Fibroblast of mammary gland (primary cell): ENCODE results near the gene CTXND2.
"Not testable (repeated sequence)": the region's sequence is repeated elsewhere in the genome, so short reads cannot be mapped to it uniquely, and the experiment has no call there.

Source experiments
- DNase-seq: peaks from one replicate; pipeline ENCODE4 v3.0.0-alpha.2; 2010; ENCODE audit warnings: low read depth
- H3K4me3 ChIP-seq: 2 replicates; pipeline ENCODE4 v1.5.1; 2011; ENCODE audit warnings: low read depth, mild to moderate bottlenecking, low read length, moderate library complexity; ENCODE audit not compliant: control insufficient read depth
- TF ChIP-seq, protein P1 (sequence below): conservative IDR thresholded peaks from 2 replicates; pipeline ENCODE4 v1.5.1; 2011; ENCODE audit warnings: low read depth, low read length, inconsistent platforms; ENCODE audit not compliant: control insufficient read depth, insufficient read depth

The CTXND2 gene

DNA sequence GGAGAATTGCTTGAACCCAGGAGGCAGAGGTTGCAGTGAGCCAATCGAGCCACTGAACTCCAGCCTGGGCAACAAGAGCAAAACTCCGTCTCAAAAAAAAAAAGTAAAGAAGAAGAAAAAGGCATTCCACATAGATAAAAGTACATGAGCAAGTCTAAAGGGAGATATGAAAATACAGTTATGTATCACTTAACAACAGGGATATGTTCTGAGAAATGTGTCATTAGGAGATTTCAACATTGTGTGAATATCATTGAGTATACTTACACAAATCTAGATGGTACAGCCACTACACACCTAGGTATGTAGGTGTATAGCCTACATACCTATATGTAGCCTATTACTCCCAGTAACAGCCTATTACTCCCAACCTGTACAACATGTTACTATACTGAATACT, 23.2 kb upstream of the CTXND2 start:
- DNase-seq = no peak
- H3K4me3 ChIP-seq = no peak overlapping the region
- TF ChIP-seq, protein P1, sequence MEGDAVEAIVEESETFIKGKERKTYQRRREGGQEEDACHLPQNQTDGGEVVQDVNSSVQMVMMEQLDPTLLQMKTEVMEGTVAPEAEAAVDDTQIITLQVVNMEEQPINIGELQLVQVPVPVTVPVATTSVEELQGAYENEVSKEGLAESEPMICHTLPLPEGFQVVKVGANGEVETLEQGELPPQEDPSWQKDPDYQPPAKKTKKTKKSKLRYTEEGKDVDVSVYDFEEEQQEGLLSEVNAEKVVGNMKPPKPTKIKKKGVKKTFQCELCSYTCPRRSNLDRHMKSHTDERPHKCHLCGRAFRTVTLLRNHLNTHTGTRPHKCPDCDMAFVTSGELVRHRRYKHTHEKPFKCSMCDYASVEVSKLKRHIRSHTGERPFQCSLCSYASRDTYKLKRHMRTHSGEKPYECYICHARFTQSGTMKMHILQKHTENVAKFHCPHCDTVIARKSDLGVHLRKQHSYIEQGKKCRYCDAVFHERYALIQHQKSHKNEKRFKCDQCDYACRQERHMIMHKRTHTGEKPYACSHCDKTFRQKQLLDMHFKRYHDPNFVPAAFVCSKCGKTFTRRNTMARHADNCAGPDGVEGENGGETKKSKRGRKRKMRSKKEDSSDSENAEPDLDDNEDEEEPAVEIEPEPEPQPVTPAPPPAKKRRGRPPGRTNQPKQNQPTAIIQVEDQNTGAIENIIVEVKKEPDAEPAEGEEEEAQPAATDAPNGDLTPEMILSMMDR = no peak

DNA sequence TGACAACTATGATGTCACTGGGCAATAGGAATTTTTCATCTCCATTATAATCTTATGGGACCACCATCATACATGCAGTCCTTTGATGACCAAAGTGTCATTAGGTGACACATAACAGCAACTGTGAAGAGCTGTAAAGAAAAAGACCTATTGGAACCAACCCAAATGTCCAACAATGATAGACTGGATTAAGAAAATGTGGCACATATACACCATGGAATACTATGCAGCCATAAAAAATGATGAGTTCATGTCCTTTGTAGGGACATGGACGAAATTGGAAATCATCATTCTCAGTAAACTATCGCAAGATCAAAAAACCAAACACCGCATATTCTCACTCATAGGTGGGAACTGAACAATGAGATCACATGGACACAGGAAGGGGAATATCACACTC, 22.7 kb upstream of the CTXND2 start:
- not testable (repeated sequence) for DNase-seq, H3K4me3 ChIP-seq

DNA sequence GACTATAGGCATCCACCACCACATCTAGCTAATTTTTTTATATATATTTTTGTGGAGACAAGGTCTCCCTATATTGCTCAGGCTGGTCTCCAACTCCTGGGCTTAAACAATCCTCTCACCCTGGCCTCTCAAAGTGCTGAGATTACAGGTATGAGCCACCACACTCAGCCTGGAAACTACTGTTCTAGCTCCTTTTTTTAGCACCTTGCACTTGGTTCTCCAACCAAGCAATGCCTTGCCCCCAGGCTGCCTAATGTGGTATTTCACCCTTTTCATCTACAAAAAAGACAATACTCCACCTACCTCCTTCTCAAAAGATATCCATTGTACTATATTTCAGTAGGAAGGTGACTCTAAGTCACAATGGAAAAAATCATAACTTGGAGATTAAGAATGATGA, 17.3 kb upstream of the CTXND2 start:
- TF ChIP-seq, protein P1 = peak; percentile 5
- no peak overlapping the region for H3K4me3 ChIP-seq
- no peak for DNase-seq

DNA sequence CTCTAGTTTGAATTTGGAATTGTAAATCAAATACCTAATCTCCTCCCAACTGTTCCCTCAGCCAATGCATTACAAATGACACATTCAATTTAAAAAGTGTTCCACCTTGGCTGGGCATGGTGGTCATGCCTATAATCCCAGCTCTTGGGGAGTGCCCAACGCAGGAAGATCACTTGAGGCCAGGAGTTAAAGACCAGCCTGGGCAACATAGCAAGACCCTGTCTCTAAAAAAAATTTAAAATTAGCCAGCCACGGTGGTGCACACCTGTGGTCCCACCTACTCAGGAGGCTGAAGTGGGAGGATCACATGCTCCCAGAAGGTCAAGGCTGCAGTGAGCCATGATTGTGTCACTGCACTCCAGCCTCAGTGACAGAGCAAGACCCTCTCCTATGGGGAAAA, 14.4 kb upstream of the CTXND2 start:
- no peak overlapping the region for H3K4me3 ChIP-seq
- no peak for DNase-seq
- TF ChIP-seq, protein P1 = no peak

DNA sequence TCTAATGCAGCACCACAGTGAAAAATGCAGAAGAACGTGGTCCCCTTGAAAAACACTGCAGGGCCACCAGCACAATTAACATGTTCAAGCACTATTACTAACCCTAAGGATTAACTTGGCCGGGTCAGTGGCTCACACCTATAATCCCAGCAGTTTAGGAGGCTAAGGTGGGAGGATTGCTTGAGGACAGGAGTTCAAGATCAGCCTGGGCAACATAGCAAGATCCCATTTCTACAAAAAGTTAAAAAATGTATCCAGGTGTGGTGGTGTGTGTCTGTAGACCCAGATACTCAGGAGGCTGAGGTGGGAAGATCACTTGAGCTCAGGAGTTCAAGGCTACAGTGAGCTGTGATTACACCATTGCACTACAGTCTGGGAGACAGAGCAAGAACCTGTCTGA, 13.4 kb upstream of the CTXND2 start:
- no peak for DNase-seq
- TF ChIP-seq, protein P1 = no peak
- H3K4me3 ChIP-seq = no peak overlapping the region

DNA sequence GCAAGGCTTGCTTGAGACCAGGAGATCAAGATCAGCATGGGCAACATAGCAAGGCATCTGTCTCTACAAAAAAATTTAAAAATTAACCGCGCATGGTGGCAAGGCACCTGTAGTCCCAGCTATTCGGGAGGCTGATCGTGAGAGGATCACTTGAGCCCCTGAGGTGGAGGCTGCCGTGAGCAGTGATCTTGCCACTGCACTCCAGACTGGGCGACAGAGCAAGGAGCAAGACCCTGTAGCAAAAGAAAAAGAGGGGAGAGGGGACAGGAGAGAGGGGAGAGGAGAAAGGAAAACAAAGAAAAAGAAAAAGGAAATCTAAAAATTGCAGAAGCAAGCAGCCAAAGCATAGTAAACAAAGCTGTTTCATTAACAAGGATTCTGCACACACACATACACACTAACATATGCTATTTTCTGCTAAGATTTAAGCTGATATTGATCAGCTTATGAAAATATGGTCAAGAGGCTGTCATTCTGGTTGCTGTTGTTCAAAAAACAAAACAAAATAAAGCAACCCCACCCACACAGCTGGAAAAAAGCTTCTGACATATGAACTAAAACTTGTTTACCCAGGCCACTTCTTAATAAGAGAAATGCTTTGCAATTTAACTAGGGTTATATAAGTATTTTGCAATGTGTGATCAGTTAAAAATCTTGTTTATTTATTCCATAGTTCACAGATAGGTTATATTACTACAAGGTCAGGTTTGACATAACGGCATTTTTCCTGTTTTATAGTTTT, 12.3 kb upstream of the CTXND2 start:
- TF ChIP-seq, protein P1 = no peak
- DNase-seq = peak; percentile 11
- peak overlapping the region; percentile 87 for H3K4me3 ChIP-seq

DNA sequence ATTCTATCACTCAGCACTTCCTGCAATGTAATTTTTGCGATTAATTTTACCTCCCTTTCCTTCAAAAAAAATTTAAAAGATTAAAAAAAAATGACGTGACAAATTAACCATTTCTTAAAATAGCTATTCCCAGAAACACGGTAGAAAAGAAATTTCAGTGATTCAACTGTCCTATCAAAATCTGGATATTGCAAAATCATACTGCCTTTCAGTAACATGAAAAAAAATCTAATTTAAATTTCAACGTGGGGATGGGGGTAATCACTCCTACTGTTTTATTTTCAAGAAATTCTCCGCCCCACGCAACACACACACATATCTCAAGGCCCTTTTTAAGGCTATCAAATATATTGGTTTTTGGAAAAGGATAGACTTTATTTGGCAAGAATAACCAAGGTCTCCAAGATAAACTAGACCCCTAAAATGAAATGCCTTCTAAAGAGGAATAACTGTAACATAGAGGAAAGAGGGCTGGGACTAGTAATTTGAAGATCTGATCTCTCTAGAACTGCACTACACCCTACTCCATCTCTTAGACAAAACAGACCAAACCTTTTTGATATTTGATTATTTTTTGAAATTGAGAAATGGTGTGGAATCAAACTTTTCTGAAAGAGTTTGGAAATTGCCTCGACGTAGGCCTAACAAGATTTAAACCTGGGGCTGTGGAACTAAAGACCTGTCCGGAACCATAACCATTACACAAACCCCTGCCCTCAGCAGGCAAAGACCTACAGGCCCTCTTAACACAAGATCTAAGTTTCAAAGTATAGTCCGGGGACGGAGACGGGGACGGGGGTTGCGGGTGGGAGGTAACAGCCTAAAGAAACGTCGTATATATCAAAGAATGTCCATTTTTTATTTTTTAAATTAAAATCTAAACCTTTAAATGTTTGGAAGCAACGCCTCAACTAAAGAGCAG, 11.5 kb upstream of the CTXND2 start:
- peak overlapping the region; percentile 87 for H3K4me3 ChIP-seq
- peak; percentile 20 for DNase-seq
- TF ChIP-seq, protein P1 = no peak
